ENCODE measurements around the gene GOLGA6A.
"Not testable (repeated sequence)": the region's sequence is repeated elsewhere in the genome, so short reads cannot be mapped to it uniquely, and the experiment has no call there.

The GOLGA6A gene

DNA sequence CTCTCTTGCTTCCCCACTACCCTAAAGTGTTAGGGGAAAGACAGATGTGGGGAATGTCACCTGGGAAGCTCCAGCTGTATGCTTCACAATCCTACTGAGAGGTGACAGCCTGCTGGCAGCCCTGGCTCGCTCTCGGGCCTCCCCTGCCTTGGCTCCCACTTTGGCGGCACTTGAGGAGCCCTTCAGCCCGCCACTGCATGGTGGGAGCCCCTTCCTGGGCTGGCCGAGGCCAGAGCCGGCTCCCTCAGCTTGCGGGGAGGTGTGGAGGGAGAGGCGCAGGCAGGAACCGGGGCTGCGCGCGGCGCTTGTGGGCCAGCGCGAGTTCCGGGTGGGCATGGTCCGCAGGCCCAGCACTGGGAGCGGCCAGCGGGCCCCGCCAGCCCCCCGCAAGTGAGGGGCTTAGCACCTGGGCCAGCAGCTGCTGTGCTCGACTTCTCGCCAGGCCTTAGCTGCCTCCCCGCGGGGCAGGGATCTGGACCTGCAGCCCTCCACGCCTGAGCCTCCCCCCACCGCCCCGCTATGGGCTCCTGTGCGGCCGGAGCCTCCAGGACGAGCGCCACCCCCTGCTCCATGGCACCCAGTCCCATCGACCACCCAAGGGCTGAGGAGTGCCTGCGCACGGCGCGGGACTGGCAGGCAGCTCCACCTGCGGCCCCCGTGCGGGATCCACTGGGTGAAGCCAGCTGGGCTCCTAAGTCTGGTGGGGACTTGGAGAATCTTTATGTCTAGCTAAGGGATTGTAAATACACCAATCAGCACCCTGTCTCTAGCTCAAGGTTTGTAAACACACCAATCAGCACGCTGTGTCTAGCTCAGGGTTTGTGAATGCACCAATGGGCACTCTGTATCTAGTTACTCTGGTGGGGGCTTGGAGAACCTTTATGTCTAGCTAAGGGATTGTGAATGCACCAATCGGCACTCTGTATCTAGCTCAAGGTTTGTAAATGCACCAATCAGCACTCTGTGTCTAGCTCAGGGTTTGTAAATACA lies 29.8 kb downstream of the GOLGA6A start:
- DNase-seq: not testable (repeated sequence)

DNA sequence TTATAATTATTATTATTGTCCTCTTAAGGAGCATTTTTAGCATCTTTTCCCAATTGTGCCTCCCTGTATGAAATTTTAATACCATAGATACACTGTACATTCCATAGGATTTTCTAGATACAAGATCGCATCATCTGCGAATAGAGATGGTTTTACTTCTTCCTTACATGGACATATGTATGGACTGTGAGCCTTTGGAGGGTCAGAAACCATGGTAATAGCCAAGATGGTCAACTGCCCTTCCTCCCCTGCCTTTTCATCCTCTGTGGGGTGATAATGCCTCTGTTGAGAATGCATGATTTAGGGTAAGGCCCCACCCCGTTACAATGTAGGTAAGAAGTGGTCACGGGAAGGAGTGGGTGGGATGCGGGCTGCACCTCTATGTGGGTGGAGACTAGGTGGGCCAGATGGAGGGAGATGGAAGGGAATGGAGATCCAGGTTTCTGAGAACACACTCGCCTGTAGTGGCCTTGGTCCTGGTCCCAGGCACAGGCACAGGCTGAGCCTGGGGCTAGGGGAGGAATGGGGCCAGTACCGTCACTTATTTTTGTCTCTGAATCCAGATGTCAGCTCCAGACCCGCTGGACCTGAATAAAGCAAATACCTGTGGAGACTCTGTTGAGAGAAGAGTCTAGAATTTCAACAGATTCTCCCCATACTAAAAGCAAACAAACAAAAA lies 31.7 kb downstream of the GOLGA6A start:
- no peak for DNase-seq

DNA sequence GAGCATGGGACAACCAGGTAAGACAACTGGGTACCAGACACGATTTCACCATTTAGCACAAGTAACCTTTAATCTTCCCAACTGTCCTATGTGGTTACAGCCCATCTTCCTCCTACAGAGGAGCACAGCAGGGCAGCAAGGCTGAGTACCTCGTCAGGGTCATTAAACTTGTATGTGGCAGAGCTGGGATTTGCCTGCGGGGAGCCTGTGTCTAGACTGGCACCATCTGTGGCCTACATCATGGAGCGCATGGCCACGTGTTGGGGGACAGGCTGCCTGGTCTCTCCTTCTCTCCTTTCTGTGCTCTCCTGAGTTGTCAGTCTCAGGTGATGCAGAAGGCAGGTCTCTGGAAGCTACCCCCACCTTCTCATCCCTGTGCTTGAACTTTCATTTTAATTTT lies 32.2 kb downstream of the GOLGA6A start:
- DNase-seq: no peak

DNA sequence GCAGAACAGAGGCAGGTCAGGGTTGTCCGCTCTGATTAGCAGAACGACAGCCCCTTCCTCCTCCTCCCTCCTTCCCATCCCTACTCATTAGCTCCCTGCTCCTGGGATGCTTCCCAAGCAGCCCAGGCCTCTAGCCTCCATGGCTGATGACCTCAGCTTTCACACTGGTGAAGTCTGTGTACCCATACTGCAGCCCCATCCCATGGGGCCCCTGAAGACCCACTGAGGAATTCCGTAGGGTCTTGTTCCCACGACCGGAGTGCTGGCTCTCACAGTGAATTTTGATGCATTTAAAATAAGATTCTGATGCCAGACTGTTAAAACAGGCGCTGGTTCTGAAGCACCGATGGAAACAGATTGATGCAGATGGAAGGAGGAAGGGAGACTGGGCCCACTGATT lies 36.1 kb downstream of the GOLGA6A start:
- DNase-seq: no peak

DNA sequence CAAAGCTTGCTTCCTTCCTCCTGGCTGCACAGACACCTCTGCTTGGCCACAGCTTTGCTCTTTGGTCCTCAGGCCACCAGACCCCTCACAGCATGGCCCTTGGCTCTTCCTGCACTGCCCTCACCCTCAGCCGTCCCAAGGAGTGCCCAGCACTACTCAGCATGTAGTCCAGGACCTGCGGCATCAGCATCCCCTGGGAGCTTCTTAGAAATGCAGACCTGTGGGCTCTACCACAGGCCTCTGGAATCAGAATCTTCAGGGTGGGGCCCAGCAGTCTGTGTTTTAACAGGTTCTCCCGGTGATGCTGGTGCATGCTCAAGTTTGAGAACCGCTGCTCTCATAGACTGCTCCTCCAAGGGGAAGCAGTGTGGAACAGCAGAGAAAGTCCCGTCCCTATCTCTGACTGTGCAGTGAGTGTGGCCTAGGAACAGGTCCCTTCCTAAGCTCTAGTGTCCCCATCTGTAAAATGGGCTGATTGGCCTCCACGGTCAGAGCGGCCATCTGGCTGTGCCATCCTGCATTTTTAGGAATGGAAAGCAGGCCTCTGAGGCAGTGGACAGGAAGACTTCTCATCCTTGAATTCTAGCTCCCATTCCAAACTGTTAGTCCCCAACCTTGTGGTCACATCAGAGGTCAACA lies 36.6 kb downstream of the GOLGA6A start:
- no peak for DNase-seq

DNA sequence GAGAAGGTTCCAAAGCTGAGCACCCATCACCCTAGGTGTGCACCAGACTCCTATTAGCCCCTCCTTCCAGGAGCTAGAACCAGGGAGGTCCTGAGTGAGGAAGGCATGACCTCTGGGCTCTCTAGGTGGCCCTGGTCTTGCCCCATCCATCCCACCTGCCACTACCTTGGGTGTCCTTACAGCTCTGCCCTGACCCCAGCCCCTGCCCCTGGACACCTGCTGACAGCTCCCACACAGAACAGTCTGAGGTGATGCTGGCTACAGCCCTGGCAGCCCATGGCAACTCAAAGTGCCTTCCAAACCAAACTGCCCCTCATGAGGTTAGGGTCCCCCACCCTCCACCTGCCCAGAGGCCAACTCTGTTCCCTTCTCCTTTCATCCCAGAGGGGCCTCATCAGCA lies 37.2 kb downstream of the GOLGA6A start:
- no peak for DNase-seq

DNA sequence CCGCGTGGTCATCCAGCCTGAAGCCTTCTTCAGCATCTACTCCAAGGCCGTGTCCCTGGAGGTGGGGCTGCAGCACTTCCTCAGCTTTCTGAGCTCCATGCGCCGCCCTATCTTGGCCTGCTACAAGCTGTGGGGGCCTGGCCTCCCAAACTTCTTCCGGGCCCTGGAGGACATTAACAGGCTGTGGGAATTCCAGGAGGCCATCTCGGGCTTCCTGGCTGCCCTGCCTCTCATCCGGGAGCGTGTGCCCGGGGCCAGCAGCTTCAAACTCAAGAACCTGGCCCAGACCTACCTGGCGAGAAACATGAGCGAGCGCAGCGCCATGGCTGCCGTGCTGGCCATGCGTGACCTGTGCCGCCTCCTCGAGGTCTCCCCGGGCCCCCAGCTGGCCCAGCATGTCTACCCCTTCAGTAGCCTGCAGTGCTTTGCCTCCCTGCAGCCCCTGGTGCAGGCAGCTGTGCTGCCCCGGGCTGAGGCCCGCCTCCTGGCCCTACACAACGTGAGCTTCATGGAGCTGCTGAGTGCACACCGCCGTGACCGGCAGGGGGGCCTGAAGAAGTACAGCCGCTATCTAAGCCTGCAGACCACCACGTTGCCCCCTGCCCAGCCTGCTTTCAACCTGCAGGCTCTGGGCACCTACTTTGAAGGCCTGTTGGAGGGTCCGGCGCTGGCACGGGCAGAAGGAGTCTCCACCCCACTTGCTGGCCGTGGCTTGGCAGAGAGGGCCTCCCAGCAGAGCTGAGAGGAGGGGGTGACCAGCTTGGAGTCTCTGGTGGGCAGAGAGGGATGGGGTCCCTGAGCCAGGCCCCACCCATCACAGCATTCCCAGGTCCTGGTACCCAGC lies 37.9 kb downstream of the GOLGA6A start:
- no peak for DNase-seq

DNA sequence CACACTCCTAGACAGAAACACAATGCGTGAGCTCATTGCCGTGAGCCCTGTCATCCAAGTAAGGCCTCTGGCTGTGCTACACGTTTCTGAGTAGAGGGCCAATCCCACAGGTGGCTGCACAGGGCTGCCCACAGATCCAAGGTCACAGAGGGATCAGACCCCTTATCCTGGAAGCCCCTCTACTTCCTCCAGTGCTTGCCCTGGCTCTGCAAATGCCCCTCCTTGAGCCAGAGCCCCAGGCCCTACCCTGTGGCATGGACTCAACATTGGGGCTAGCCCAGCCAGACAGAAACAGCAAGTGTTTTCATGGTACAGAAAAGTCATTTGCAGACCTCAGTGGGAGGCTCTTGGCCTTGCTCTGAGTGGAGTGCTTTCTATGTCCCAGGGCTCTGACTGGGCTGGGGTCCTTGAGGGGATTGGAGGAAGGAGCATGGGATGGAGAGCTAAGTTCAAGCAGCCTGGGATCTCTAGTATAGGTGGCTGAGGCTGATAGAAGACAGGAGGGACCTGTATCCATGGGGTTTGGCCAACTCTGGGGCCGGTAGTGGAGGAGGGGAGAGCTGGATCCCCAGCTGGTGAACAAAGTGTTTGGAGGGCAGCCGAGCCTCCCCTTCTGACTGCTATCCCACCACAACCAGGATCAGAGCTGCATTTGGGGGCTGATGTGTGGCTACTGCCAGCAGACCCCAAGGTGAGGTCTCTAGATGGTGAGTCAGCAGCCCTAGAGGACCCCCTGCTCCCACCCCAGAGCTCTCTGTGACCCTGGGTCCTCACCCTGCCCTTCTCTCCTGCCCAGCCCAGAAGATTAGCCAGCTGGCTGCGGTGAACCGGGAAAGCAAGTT lies 38.7 kb downstream of the GOLGA6A start:
- no peak for DNase-seq

DNA sequence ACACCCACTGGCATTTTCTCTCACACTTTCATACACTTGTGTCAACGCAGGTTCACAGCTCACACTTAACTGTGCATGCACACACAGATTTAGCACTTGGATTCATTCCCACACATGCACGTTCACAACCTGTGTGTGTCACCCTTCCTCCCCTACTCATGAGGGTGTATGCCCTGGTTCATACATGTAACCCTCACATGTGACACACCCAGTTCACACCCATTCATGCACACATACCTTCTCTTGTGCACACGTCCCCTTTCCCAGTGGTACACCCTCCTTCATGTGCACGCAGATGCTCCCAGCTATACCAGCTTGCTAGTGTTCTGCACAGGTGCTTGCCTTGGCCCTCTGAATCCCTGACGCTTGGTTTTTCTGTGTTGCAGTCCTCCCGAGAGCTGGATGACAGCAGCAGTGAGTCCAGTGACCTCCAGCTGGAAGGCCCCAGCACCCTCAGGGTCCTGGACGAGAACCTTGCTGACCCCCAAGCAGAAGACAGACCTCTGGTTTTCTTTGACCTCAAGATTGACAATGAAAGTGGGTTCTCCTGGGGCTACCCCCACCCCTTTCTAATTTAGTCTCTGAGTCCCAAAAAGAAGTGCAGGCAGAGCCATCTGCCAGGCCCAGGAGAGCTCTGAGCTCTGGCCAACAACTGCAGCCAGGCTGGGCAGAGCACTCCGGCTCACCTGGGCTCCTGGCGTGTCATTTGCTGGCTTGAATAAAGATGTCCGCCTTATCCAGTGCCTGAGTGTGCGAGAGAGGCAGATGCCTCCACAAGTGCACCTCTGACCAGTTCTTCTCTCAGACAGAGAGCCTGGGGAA lies 39.5 kb downstream of the GOLGA6A start:
- DNase-seq: no peak

DNA sequence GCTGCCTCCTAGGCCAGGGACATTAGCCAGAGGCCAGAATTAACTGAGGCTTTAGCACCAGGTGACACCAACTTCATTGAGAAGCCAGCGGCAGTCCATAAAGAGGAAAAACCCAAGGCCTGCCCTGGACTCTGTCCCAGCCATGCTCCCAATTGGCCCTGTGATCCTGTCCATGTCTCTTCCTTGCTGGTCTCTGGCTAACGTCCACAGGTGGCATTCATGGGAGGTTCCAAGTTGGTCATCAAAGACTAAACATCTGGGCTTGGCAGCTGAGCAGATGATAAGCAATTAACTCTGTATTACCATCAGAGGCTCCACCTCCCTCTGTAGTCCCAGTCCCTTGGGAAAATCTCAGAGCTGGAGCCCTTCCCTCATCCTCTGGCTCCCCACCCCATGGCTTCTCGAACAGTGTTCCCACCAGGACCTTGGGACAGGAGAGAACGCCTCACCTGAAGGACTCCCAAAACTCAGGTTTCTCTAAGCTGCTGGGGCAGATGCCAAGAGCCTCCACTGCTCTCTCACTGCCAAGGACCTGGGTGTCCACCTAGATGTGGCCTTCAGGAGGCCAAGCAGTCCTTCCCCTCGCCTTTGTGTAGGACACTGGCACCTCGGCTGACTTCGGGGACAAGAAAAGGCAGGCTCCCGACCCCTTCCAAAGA lies 40.4 kb downstream of the GOLGA6A start:
- DNase-seq: no peak

DNA sequence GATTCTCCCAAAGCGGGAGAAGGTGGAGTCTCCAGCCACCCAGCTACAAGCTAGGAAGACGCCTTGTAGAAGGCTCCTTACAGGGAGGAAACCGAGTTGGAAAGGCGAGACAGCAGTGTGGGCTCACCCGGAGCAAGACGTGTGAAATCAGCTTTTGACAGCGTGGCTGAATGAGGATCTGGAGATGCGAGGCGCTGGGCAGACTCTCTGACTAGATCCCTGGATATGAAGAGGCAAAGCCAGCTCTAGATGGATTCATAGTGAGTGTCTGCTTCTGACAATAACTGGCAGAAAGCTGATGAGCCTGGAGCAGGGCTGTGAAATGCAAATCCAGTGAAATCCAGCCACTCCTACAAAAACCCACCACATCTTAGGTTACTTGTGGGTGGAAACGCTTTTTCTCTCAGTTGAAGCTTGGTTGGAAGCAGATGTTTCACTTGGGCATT lies 41.0 kb downstream of the GOLGA6A start:
- DNase-seq: no peak

DNA sequence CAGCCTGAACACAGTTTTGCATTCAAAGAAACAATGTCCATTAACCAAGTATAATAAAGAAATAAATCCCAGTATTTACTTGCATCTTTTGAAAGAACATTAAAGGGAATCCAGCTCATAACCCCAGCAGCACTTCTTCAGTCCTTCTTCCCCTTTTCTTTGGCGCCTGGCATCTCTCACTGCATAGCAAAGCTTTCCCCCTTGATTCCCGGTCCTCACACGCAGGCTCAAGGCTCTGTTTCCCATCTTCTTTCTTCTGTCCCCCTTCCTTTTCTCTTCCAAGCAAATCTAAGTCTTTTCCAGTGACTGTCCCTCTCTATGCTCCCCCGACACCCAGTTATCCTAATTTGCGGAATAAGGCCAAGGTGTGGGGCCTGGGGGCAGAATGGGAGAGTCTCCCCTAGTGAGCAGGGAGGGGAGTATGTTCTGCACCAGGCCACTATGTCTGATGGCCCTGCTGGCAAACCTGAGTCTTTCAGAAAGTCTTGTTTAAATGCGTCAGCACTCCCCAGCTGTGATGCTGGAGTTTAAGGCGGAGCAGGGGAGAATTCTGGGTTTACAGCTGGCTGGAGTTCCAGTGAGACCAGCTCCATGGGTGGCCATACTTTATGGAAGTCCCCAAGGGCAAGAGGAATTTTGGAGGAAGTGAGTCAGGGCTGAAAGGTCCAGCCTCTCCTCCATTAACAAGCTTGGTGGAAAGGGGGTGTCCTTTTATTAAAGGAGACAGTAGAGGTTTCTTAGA lies 42.1 kb downstream of the GOLGA6A start:
- DNase-seq: no peak

DNA sequence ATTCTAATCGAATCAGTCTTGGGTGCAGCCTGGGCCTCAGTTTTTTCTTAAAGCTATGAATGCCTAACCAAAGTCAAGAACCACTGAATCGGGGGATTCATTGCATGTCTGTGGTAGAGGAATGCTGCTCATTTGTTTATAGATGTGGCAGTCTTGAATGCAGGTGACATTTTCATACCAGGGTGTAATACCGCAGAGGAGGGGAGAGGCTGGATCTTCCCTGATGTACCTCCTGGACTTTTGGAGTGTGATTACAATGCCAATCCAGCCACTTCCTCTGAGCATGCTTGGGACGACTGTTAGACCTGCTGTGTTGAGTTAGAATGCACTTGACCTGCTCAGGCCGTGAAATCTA lies 42.7 kb downstream of the GOLGA6A start:
- no peak for DNase-seq

DNA sequence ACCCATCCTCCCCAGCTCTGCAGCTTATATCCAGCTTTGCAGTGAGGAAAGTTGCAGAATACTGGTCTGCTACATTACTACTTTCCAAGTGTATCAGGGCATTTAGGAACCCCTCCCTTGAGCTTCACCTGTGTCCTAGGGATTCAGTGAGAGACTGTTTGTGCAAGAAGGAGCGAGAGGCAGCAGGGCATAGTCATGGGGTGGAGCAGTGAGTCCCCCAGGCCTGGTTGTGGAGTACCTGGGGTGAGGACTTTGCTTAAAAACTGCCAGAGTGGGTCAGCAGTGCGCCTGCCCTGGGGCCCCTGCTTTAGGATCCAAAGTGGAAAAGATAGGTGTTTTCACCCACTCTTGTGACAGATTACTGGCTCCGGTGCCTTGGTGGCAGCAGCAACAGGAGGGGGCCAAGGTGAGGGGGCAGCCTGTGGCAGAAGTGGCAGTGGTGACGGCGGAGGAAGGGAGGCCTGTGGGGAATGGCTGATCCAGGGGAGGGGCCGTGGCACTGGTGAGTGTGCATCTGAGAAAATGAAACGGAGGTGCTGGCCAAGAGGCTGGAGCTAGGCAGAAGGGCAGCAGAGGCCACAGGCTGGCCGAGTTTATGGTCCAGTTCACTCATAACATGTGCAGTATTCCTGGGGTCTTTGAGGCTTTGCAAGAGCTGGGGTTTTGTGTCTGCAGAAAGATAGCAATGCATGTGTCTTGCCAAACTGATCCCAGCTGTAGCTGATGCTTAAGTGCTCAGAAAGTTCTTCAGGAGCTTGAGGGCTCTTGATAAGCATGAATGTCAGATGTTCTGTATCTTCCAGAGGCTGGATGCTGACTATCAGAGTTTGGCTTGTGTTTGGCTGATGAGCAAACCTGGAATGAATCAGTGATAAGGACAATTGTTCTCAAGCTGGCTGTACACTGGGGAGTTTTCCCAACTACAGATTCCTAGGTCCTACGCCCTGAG lies 43.4 kb downstream of the GOLGA6A start:
- DNase-seq: no peak

DNA sequence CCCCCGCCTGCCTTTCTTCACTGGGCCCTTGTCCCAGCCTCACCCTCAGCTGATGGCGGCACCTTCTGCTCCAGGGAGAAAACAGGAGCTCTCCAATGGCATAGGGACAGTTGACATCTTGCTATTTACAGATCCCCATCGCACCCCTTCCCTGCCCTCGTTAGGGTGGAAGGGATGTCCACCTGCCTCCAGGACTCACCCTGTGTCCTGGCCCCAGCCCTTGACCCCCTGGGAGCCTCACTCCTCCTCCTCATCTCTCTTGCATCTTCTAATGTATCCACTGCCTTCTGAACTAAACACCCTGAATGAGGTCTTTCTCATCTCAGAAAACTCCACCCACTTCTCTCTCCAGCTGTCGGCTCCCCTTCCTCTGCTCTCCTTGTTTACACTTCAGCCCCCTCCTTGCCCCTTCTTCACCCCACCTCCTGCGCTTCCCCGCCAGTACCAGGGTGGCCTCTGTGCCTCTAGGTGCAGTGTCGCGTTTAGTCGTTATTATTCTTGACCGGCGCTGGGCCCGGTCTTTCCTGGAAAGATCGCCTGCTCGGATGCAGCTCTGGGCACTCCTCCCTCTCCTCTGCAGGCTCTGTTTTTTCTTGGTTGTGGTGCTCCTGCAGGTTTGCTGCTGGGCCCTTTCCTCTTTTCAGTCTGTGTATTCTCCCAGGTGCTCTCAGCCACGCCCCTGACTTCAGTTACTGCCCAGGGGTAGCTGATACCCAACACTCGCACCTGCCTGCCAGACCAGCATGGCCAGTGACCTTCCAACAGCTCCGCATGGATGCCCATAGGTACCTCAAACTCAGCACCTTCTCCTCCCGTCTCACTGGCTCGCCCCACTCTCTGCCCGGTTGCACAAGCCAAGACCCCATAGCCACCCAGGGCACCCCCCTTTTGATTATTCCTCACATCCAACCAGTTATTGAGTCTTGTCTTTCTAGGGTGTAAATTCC lies 44.9 kb downstream of the GOLGA6A start:
- no peak for DNase-seq

DNA sequence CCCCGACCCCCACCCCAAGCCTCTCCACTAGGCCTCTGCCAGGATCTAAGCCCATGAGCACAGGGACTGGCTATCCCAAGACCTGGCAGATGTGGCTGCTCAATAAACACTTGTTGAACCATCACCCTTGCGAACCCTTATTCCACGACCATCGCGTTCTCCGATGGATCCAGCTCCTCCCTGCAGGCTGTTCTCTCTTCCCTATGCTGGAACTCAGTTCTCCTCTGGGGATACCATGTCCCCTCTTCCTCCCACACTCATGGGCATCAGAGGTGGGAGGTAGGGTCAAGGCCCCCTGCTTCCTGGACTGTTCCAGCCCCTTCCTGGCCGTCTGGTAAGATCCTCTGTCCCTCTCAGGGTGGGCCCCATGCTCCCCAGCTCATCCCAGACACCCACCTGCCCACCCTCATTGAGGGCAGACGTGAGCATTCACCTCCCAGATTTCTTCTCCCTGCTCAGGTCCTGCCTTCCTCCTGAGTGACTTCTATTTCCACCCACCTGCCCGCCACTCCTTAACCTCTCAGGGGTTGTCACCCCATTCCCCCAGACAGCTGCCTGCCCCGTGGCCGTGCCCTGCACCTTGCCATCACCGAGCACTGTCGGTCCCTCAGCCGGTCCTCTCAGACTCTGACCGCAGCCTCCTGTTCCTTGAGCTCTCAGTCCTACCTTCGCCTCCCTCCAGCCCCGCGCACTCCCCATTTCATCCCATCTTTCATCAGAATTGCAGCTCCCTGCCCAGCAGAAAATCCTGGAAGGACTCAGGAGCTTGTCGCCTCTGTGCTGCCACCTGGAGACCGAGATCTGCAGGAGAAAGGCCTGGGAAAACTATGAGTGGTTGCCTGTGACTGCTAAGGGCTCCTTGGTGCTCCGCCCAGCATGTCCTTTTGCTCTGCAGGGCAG lies 45.8 kb downstream of the GOLGA6A start:
- no peak for DNase-seq
